HG03025 (cell line): ENCODE data around the gene ZSCAN18.

Experiments
- ATAC-seq: cut with Tn5 transposase; IDR thresholded peaks from one replicate; pipeline ENCODE4 v1.9.1; 2021; ENCODE audit warnings: mild to moderate bottlenecking, moderate library complexity; ENCODE audit not compliant: unreplicated experiment, low FRiP score

ZSCAN18 gene

GRCh38 chr19:58046856-58047255 lies 51.2 kb downstream of the ZSCAN18 start:
- ATAC-seq = no peak

- ATAC-seq = no peak
These were observed 52.5 kb downstream of the ZSCAN18 start for GRCh38 chr19:58045411-58046050.

- ATAC-seq = no peak
These were observed 53.1 kb downstream of the ZSCAN18 start for GRCh38 chr19:58044886-58045285.

GRCh38 chr19:58044391-58044790 lies 53.6 kb downstream of the ZSCAN18 start:
- ATAC-seq = no peak

- no peak for ATAC-seq
These were observed 55.3 kb downstream of the ZSCAN18 start for GRCh38 chr19:58042495-58043340.

GRCh38 chr19:58040751-58041525 lies 57.1 kb downstream of the ZSCAN18 start:
- no peak for ATAC-seq

- ATAC-seq = no peak
These were observed 59.3 kb downstream of the ZSCAN18 start for GRCh38 chr19:58038688-58039204.

- no peak for ATAC-seq
These were observed 59.9 kb downstream of the ZSCAN18 start for GRCh38 chr19:58037927-58038687.

GRCh38 chr19:58035863-58036262 lies 62.2 kb downstream of the ZSCAN18 start:
- no peak for ATAC-seq

GRCh38 chr19:58034477-58034793 lies 63.6 kb downstream of the ZSCAN18 start:
- ATAC-seq = no peak
